ENCODE measurements around the gene ZNF664.

- TF ChIP-seq CTCF (IDR thresholded peaks at IDR 0.05) (no peak), POLR2A (IDR thresholded peaks at IDR 0.05) (no peak), POLR2AphosphoS5 (IDR thresholded peaks at IDR 0.05) (no peak)
Observed at GRCh38 chr12:123934829-123935228, 38.2 kb upstream of the ZNF664 start.
